LNCAP (cell line): ENCODE results near the gene DOC2B.
"Not testable (repeated sequence)": the region's sequence is repeated elsewhere in the genome, so short reads cannot be mapped to it uniquely, and the experiment has no call there.

Source experiments
- CTCF ChIP-seq: fragments of 450-650 bp; IDR thresholded peaks from 2 replicates; pipeline ENCODE4 v1.5.1; 2017; ENCODE audit warnings: mild to moderate bottlenecking

DOC2B gene

GRCh38 chr17:144936-145670 is 36.3 kb downstream of the DOC2B start:
- no peak for TF ChIP-seq CTCF

GRCh38 chr17:143785-144281 is 37.6 kb downstream of the DOC2B start:
- peak; percentile 81 for TF ChIP-seq CTCF

- no peak for TF ChIP-seq CTCF
Observed at GRCh38 chr17:142876-143784, 38.3 kb downstream of the DOC2B start.

- no peak for TF ChIP-seq CTCF
Observed at GRCh38 chr17:142102-142661, 39.3 kb downstream of the DOC2B start.

- not testable (repeated sequence) for TF ChIP-seq CTCF
Observed at GRCh38 chr17:137166-137807, 44.2 kb downstream of the DOC2B start, which contains the start of gene SCGB1C2. Gene SCGB1C2 (plus strand): TSS chr17:137569. CDS start chr17:137591, 22 bp downstream.

GRCh38 chr17:136531-136930 is 44.9 kb downstream of the DOC2B start:
- TF ChIP-seq CTCF = peak; percentile 37; the same call in 1 of the 2 replicates
